HFFc6 (cell line): Measurements from ENCODE around the gene SHISA9. TPM values are rescaled to one million over a fixed set of nuclear protein-coding genes. Genes with fewer than 3 reads are reported as not detected.

Source experiments
- DNase-seq: peaks from one replicate; pipeline ENCODE4 v3.0.0-alpha.2; 2018
- H3K27ac Mint-ChIP-seq: 2 replicates; pipeline ENCODE4 v1.8.0; 2020; ENCODE audit warnings: mild to moderate bottlenecking, mixed read lengths
- H3K27me3 Mint-ChIP-seq: 2 replicates; pipeline ENCODE4 v1.8.0; 2021; ENCODE audit warnings: mild to moderate bottlenecking, moderate library complexity, mixed read lengths; ENCODE audit not compliant: insufficient read depth
- H3K36me3 Mint-ChIP-seq: 2 replicates; pipeline ENCODE4 v1.8.0; 2021; ENCODE audit warnings: low read depth, mixed read lengths
- H3K4me1 Mint-ChIP-seq: 2 replicates; pipeline ENCODE4 v1.8.0; 2020; ENCODE audit warnings: low read depth, mixed read lengths
- H3K4me3 Mint-ChIP-seq: 2 replicates; pipeline ENCODE4 v1.8.0; 2020; ENCODE audit warnings: mild to moderate bottlenecking, moderate library complexity, mixed read lengths
- H3K9me3 Mint-ChIP-seq: 2 replicates; pipeline ENCODE4 v1.8.0; 2020; ENCODE audit warnings: mild to moderate bottlenecking, mixed read lengths
- total RNA-seq, 6 experiments: library from RNA; stranded (reverse); fragmentation: NEBNext Ultra II Directional; extraction: Animal tissue kit (Norgen Biotek cat#: 25700); gene quantifications; 2 replicates in 1 of 6; 3 replicates in 5 of 6; pipeline ENCODE4 v1.2.3, GENCODE V29; 2021
- TF ChIP-seq, protein P1 (sequence below): fragments of 200-600 bp; sonication (generic); IDR thresholded peaks from 2 replicates; pipeline ENCODE4 v1.5.0; 2021; ENCODE audit warnings: antibody characterized with exemption, mild to moderate bottlenecking

The SHISA9 gene
- total RNA-seq, 6 experiments from 2014 or later: not detected

DNA sequence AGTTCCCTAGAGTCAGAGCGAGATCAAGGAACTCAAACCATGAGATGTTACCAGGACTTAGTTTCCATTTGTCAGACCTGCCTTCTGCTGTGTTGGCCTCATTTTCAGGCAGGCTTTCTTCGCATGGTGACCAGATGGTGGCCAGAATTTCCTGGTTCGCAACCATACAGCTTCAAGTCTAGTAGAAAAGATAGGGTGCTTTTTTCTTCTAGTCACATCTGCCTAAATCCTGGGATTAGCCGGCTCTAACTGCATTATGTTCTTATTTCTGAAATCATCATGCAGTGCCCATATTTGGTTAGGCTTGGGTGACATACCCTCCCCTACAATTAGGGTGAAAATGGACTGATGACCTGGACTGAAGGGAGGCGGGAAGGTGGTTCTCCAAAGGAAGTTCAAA, 131.5 kb downstream of the SHISA9 start:
- H3K27ac Mint-ChIP-seq: no peak overlapping the region
- H3K36me3 Mint-ChIP-seq: no peaks in the 10 kb centered on the region
- H3K9me3 Mint-ChIP-seq: peaks cover 22% of the 10 kb centered on the region
- DNase-seq: no peak
- no peaks in the 10 kb centered on the region for H3K4me1 Mint-ChIP-seq
- TF ChIP-seq, protein P1, sequence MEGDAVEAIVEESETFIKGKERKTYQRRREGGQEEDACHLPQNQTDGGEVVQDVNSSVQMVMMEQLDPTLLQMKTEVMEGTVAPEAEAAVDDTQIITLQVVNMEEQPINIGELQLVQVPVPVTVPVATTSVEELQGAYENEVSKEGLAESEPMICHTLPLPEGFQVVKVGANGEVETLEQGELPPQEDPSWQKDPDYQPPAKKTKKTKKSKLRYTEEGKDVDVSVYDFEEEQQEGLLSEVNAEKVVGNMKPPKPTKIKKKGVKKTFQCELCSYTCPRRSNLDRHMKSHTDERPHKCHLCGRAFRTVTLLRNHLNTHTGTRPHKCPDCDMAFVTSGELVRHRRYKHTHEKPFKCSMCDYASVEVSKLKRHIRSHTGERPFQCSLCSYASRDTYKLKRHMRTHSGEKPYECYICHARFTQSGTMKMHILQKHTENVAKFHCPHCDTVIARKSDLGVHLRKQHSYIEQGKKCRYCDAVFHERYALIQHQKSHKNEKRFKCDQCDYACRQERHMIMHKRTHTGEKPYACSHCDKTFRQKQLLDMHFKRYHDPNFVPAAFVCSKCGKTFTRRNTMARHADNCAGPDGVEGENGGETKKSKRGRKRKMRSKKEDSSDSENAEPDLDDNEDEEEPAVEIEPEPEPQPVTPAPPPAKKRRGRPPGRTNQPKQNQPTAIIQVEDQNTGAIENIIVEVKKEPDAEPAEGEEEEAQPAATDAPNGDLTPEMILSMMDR: no peak
- no peak overlapping the region for H3K4me3 Mint-ChIP-seq
- no peaks in the 10 kb centered on the region; the same call in 1 of the 2 replicates for H3K27me3 Mint-ChIP-seq

DNA sequence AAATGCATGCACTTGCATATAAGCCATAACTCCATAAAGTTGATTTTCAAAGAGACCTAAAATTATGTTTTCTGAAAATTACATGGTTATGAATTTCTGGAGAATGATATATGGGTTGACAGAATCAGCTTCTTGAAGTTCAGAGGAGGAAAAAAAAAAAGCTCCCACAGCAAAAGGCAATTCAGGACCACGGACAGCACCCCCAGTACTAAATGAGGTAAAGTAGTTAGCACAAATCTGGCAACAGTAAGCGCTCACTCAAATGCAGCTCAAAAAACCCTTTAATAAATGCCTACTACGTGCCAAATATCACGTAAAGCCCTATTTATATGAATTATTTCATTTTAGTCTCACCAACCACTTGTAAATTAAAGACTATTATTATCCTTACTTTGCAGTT, 135.2 kb downstream of the SHISA9 start:
- Mint-ChIP-seq H3K4me1 (no peaks in the 10 kb centered on the region), H3K27me3 (no peaks in the 10 kb centered on the region; the same call in 1 of the 2 replicates), H3K4me3 (no peak overlapping the region), H3K36me3 (peaks cover 6% of the 10 kb centered on the region; the same call in 1 of the 2 replicates), H3K9me3 (peaks cover 38% of the 10 kb centered on the region), H3K27ac (no peak overlapping the region)
- TF ChIP-seq, protein P1: no peak
- no peak for DNase-seq

DNA sequence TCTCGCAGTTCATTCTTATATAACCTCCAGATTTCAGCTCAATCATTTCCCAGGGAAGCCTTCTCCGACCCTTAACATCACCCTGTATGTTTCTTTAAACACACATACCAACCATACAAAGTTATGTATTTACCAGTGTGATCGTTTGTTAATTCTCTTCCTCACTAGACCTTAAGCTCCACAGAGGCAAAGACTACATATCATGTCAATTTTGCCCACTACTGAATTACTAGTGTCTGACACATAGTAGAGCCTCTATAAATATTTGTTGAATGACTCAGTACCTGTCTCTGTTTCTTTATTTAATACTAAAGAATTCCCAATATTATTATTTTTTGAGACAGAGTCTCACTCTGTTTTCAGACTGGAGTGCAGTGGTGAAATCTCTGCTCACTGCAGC, 137.2 kb downstream of the SHISA9 start:
- TF ChIP-seq, protein P1: no peak
- H3K27me3 Mint-ChIP-seq: no peaks in the 10 kb centered on the region; the same call in none of the 2 replicates
- no peak overlapping the region for H3K4me3 Mint-ChIP-seq
- no peak overlapping the region for H3K27ac Mint-ChIP-seq
- peaks cover 6% of the 10 kb centered on the region; the same call in 1 of the 2 replicates for H3K36me3 Mint-ChIP-seq
- peaks cover 24% of the 10 kb centered on the region for H3K9me3 Mint-ChIP-seq
- H3K4me1 Mint-ChIP-seq: no peaks in the 10 kb centered on the region
- no peak for DNase-seq

DNA sequence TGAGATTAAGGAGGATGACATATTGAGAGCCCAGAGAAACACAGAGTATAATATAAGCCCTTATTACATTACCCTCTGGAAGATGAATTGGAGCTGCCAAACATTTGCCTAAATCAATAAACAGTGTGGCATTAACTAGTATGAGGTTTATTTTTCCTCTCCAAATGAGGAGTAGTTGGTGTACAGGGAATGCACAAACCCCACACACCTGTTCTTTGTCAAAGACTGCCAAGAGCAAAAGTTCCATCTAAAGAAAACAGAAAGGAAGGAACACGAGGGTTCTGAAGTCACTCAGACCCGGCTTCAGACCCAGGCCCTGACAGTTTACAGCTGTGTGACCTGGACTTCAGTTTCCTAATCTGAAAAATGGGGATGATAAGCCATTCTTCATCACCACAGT, 138.1 kb downstream of the SHISA9 start:
- Mint-ChIP-seq H3K9me3 (peaks cover 24% of the 10 kb centered on the region), H3K4me1 (no peaks in the 10 kb centered on the region), H3K27me3 (no peaks in the 10 kb centered on the region; the same call in none of the 2 replicates), H3K27ac (no peak overlapping the region), H3K36me3 (peaks cover 6% of the 10 kb centered on the region; the same call in 1 of the 2 replicates), H3K4me3 (no peak overlapping the region)
- TF ChIP-seq, protein P1: no peak
- DNase-seq: no peak

DNA sequence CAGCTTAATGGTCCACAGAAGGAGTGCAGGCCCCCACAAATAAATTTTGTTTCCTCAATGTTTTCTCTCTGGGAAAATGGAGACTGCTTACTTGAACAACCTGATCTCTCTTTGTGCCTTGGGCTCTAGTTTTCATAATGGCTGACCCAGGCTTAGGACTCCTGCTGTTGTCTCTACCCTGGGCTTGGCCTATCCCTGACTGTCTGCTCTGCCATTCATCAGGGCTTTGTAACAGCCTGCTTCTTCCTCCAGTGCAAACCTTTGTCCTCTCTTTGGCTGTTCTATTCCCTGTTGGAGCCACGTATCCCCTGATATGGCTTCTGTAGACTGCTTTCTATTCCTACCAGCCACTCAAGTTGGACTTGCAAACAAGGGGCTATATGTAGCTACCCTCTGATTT, 139.8 kb downstream of the SHISA9 start:
- Mint-ChIP-seq H3K4me1 (no peaks in the 10 kb centered on the region), H3K27me3 (no peaks in the 10 kb centered on the region; the same call in none of the 2 replicates), H3K36me3 (peaks cover 6% of the 10 kb centered on the region; the same call in 1 of the 2 replicates), H3K4me3 (no peak overlapping the region), H3K9me3 (peaks cover 24% of the 10 kb centered on the region), H3K27ac (no peak overlapping the region)
- TF ChIP-seq, protein P1: no peak
- no peak for DNase-seq
